Measurements from ENCODE around the gene RAB3GAP2. TPM values are rescaled to one million over a fixed set of nuclear protein-coding genes. Genes with fewer than 3 reads are reported as not detected.

The RAB3GAP2 gene
- total RNA-seq, 1 experiment from 2014 or later, result 64.3 TPM

DNA sequence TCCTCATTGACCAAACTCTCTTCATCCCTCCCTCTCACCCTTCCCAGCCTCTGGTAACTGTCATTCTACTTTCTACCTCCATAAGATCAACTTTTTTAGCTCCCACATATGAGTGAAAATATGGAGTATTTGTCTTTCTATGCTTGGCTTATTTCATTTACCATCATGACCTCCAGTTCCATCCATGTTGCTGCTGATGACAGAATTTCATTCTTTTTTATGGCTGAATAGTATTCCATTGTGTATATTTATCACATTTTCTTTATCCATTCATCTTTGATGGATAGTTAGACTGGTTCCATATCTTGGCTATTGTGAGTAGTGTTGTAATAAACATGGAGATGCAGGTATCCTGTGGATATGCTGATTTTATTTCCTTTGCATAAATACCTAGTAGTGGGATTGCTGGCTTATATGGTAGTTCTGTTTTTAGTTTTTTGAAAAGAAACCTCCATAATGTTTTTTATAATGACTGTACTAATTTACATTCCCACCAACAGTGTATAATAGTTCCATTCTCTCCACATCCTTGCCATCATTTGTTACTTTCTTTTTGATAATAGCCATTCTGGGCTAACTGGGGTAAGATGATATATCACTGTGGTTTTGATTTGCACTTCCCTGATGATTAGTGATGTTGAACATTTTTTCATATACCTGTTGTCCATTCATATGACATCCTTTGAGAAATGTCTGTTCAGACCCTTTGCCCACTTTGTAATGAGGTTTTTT lies 142.6 kb downstream of the RAB3GAP2 start:
- no peak overlapping the region for H3K4me3 Mint-ChIP-seq
- DNase-seq (ENCODE audit: low spot score) (no peak), ATAC-seq (no peak)
- no peak overlapping the region for H3K27ac Mint-ChIP-seq
- H3K36me3 Mint-ChIP-seq, result peaks cover 50% of the 10 kb centered on the region
- TF ChIP-seq, protein P1, sequence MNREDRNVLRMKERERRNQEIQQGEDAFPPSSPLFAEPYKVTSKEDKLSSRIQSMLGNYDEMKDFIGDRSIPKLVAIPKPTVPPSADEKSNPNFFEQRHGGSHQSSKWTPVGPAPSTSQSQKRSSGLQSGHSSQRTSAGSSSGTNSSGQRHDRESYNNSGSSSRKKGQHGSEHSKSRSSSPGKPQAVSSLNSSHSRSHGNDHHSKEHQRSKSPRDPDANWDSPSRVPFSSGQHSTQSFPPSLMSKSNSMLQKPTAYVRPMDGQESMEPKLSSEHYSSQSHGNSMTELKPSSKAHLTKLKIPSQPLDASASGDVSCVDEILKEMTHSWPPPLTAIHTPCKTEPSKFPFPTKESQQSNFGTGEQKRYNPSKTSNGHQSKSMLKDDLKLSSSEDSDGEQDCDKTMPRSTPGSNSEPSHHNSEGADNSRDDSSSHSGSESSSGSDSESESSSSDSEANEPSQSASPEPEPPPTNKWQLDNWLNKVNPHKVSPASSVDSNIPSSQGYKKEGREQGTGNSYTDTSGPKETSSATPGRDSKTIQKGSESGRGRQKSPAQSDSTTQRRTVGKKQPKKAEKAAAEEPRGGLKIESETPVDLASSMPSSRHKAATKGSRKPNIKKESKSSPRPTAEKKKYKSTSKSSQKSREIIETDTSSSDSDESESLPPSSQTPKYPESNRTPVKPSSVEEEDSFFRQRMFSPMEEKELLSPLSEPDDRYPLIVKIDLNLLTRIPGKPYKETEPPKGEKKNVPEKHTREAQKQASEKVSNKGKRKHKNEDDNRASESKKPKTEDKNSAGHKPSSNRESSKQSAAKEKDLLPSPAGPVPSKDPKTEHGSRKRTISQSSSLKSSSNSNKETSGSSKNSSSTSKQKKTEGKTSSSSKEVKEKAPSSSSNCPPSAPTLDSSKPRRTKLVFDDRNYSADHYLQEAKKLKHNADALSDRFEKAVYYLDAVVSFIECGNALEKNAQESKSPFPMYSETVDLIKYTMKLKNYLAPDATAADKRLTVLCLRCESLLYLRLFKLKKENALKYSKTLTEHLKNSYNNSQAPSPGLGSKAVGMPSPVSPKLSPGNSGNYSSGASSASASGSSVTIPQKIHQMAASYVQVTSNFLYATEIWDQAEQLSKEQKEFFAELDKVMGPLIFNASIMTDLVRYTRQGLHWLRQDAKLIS (CRISPR knock-in tag; IDR thresholded peaks at IDR 0.05; ENCODE audit: borderline replicate concordance), result no peak
- no peak for TF ChIP-seq NFYB (CRISPR knock-in tag; conservative IDR thresholded peaks at IDR 0.05; ENCODE audit: low read depth)
- TF ChIP-seq PREB (CRISPR knock-in tag; IDR thresholded peaks at IDR 0.05; ENCODE audit: borderline replicate concordance), result no peak
- H3K9me3 Mint-ChIP-seq, result peaks cover 4% of the 10 kb centered on the region
- 0 out of 2 replicates have a peak, but pooled peaks cover under 1% of the 10 kb centered on the region for H3K4me1 Mint-ChIP-seq
- POLR2A ChIA-PET, result no interaction called here
- CTCF ChIA-PET, result no interaction called here
- H3K27me3 Mint-ChIP-seq (ENCODE audit: low read depth), result no peaks in the 10 kb centered on the region

- Mint-ChIP-seq H3K4me1 (0 out of 2 replicates have a peak, but pooled peaks cover 5% of the 10 kb centered on the region), H3K9me3 (peaks cover 4% of the 10 kb centered on the region), H3K27me3 (ENCODE audit: low read depth) (no peaks in the 10 kb centered on the region), H3K4me3 (no peak overlapping the region), H3K36me3 (peaks cover 32% of the 10 kb centered on the region), H3K27ac (no peak overlapping the region)
- CTCF ChIA-PET, result no interaction called here
- POLR2A ChIA-PET, result no interaction called here
- ATAC-seq (no peak), DNase-seq (ENCODE audit: low spot score) (no peak)
- TF ChIP-seq SMAD3 (CRISPR knock-in tag; IDR thresholded peaks at IDR 0.05; ENCODE audit: borderline replicate concordance) (no peak), MAX (CRISPR knock-in tag; IDR thresholded peaks at IDR 0.05) (no peak), ZNF416 (CRISPR knock-in tag; IDR thresholded peaks at IDR 0.05) (no peak), NR3C1 (CRISPR knock-in tag; conservative IDR thresholded peaks at IDR 0.05; ENCODE audit: low read depth) (no peak), IRF1 (CRISPR knock-in tag; IDR thresholded peaks at IDR 0.05) (no peak), SP1 (CRISPR knock-in tag; conservative IDR thresholded peaks at IDR 0.05) (no peak), ZNF138 (CRISPR knock-in tag; conservative IDR thresholded peaks at IDR 0.05) (no peak), ATF1 (CRISPR knock-in tag; IDR thresholded peaks at IDR 0.05) (no peak), OVOL2 (CRISPR knock-in tag; IDR thresholded peaks at IDR 0.05; ENCODE audit: borderline replicate concordance) (no peak), ATF2 (CRISPR knock-in tag; IDR thresholded peaks at IDR 0.05; ENCODE audit: borderline replicate concordance, low read depth) (no peak), NR2C2 (CRISPR knock-in tag; IDR thresholded peaks at IDR 0.05) (no peak), FOXP1 (CRISPR knock-in tag; IDR thresholded peaks at IDR 0.05; ENCODE audit: borderline replicate concordance) (no peak)
- TF ChIP-seq, protein P1 (CRISPR knock-in tag; IDR thresholded peaks at IDR 0.05; ENCODE audit: borderline replicate concordance), result no peak
- TF ChIP-seq, protein P2, sequence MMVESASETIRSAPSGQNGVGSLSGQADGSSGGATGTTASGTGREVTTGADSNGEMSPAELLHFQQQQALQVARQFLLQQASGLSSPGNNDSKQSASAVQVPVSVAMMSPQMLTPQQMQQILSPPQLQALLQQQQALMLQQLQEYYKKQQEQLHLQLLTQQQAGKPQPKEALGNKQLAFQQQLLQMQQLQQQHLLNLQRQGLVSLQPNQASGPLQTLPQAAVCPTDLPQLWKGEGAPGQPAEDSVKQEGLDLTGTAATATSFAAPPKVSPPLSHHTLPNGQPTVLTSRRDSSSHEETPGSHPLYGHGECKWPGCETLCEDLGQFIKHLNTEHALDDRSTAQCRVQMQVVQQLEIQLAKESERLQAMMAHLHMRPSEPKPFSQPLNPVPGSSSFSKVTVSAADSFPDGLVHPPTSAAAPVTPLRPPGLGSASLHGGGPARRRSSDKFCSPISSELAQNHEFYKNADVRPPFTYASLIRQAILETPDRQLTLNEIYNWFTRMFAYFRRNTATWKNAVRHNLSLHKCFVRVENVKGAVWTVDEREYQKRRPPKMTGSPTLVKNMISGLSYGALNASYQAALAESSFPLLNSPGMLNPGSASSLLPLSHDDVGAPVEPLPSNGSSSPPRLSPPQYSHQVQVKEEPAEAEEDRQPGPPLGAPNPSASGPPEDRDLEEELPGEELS (CRISPR knock-in tag; IDR thresholded peaks at IDR 0.05), result no peak
- TF ChIP-seq, protein P3, sequence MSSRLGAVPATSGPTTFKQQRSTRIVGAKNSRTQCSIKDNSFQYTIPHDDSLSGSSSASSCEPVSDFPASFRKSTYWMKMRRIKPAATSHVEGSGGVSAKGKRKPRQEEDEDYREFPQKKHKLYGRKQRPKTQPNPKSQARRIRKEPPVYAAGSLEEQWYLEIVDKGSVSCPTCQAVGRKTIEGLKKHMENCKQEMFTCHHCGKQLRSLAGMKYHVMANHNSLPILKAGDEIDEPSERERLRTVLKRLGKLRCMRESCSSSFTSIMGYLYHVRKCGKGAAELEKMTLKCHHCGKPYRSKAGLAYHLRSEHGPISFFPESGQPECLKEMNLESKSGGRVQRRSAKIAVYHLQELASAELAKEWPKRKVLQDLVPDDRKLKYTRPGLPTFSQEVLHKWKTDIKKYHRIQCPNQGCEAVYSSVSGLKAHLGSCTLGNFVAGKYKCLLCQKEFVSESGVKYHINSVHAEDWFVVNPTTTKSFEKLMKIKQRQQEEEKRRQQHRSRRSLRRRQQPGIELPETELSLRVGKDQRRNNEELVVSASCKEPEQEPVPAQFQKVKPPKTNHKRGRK (CRISPR knock-in tag; IDR thresholded peaks at IDR 0.05; ENCODE audit: borderline replicate concordance), result no peak
Observed at GRCh38 chr1:220127076-220127475, 145.2 kb downstream of the RAB3GAP2 start.
